Stimulated activated naive CD4-positive, alpha-beta T cell treated with Interleukin-2 at 50 U/mL for 16 hours (primary cell): Measurements from ENCODE around the gene ARL5C.

ENCODE experiments used
- DNase-seq: peaks from one replicate; lab custom pipeline; 2025; lab: John Stamatoyannopoulos, UW

Gene ARL5C

GRCh38 chr17:39107973-39108372 is 58.0 kb downstream of the ARL5C start:
- no peak for DNase-seq

GRCh38 chr17:39107155-39107554 is 58.8 kb downstream of the ARL5C start:
- DNase-seq: no peak
